ENCODE results near the gene MYH10.

MYH10 gene

DNA sequence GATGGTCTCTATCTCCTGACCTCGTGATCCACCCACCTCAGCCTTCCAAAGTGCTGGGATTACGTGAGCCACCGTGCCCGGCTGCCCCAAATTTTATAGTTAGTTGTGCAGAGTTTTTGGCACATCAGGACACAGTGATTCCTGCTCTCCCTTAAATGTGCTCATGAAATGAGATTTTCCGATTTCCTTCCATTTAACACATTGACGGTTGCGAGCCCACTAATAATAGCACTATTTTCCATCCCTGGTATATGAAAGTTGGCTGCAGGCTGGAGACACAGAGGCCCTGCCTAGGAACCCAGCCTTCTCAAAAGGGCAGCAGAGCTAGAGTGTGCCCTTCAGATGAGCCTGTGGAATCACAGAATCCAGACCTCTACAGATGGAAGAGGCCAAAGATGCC is 17.4 kb upstream of the MYH10 start:
- no peak for DNase-seq

DNA sequence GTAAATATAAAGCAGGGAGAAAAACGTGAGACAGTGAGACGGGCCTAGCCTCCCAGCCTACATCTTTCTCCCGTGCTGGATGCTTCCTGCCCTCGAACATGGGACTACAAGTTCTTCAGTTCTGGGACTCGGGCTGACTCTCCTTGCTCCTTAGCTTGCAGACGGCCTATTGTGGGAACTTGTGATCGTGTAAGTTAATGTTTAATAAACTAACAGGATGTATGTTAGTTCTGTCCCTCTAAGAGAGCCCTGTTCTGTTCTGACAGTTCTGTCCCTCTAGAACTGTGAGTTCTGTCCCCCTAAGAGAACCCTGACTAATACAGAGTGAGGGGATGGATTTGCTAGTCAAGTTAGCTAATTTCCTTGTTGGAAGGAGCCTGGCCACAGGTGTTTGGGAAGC is 16.7 kb upstream of the MYH10 start:
- DNase-seq: no peak

DNA sequence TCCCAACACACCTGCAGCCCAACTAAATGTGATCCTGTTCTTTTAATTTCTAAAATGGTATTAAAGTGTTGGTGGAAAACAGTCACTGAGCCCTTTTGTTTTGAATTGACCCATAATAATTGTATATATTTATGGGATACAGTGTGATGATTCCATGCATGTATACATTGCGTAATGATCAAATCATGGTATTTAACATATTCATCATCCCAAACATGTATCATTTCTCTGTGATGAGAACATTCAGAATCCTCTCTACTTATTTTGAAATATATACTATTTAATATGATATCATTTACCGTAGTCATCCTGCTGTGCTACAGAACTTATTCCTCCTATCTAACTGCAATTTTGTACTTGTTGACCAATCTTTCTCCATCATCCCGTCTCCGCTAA is 14.0 kb upstream of the MYH10 start:
- DNase-seq: no peak

DNA sequence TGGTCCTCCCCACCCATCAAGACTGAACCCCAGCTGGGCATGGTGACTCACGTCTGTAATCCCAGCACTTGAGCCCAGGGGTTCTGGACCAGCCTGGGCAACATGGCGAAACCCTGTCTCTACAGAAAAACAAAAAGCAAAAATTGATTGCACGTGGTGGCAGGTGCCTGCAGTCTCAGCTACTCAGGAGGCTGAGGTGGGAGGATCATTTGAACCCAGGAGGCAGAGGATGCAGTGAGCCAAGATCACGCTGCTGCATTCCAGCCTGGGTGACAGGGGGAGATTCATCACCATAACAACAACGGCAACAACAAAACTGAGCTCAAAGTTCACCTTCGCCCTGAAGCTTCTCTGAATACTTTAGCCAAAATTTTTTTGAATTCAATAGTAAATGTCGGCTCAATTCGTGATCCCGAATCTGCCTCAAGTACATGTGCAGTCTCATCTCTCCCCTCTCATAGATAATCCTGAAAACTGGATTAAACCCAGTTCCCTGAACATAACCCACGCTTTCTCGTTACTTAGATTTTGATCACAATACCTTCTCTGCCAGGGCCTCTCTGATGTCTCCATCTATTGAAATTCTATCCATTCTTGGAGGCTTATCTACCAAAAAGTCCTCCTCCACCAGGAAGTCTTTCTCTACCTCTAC is 13.5 kb upstream of the MYH10 start:
- DNase-seq: no peak

DNA sequence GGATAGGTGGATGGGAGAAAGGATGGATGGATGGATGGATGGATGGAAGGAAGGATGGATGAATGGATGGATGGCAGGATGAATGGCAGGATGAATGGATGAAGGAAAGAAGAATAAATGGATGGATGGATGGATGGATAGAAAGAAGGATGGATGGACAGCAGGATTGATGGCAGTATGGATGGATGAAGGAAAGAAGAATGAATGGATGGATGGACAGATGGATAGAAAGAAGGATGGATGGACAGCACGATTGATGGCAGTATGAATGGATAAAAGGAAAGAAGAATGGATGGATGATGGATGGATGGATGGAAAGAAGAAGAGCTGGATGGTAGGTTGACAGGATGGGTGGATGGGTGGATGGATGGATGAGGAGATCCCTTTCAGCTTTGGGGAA is 9.2 kb upstream of the MYH10 start:
- DNase-seq: no peak

DNA sequence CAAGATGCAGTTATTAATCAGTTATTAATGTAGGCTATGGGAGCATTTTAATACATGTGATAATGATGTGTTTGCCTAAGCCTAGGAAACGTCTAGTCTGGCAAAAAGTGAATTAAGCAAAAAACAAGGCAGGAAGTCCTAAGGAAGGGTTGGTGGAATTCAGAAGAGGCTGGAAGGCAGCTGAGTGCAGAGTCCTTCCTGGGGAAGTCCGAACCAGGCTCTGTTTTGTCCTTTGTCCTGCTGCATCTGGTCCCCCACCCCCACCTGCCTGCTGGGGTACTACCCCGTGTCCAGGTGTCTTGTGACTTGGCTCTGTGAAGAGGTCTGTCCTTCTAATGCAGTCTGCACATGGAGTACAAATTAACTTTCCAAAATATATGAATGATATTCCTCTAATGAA is 1.5 kb upstream of the MYH10 start:
- DNase-seq: no peak

DNA sequence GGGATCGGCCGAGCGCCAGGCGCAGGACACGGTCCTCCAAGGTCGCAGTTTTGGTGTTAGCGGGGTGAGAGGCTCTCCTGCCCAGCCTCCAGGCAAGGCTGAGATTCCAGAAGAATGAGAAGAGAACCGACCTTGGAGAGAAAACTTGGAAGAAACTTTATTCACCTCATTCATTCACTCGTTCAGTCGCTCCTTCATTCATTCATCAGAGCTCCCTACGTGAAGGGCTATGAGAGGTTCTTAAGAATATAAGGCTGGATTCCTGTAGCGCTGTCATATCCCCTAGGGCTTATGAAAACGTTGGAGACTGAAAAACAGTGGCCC is 991 bp upstream of the MYH10 start:
- DNase-seq: no peak

DNA sequence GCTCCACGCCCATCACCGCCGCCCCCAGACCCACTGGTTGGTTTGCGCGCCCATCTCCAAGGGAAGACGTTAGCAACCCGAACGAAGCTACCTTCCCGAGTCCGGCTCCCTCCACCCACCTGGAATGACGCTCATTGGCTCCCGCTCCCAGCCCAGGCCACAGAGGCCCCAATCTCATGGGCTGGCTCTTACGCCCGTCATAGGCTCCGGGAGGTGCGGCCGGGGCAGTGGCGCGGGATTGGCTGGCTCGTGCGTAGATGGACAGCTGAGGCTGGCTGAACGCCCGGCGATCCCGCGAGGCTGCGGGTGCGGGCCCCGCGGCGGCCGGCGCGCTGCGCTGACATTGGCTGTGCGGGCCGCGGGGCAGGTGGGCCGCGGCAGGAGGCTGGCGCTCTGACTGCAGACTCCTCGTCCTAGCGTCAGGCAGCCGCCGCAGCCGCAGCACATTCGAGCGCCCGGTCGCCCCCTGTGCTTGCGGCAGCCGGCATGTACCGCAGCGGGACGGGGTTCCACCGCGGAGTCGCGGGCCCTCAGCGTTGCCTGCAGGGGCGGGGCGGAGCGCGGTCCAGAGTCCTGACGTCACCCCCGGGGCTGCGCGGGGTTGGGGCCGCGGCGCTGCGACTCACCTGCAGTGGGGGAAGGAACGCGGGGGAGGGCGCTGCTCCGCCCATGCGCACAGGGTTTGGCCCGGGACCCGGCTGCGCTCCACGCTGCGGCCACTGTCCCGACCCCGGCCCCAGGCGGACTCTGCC is 453 bp upstream of the MYH10 start:
- DNase-seq: peak; percentile 86

DNA sequence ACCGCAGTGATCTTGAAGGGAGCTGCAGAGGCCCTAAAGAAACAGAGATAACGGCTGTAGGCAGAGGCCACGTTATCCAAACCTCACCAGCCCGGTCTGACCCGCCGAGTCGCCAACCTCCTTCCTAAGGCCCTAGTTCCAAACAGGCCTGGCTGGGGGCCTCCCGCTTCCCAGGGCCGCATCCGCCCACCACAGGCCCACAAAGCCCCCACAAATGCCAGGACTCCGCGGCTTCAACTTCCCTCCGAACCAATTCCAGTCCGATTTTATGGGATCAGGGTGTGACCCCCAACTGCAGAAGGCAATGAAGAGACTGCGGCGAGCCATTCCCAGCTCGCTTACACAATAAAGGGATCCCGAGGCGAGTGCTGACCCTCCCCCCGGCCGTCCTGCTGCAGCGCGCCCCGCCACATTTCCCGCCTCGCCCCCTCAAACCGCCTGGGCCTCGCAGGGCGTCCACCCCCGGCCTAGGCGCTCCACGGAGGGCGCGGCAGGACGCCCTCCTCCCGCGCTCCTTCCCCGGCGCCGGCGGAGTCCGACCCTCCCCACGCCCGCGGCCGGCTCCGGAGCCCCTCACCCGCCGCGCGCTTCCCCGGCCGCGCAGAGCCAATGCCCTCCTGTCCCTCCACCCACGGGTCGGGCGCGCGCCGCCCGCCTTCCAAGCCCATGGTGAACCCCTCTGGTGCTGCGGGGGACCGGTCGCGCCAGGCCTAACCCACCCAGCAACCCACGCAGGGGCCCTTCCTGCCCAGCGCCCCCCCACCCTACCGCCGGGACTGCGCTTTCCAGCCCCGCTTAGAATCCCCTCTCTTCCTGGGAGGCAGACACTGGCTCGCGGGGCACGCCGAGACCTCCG is 926 bp downstream of the MYH10 start:
- peak; percentile 20 for DNase-seq

DNA sequence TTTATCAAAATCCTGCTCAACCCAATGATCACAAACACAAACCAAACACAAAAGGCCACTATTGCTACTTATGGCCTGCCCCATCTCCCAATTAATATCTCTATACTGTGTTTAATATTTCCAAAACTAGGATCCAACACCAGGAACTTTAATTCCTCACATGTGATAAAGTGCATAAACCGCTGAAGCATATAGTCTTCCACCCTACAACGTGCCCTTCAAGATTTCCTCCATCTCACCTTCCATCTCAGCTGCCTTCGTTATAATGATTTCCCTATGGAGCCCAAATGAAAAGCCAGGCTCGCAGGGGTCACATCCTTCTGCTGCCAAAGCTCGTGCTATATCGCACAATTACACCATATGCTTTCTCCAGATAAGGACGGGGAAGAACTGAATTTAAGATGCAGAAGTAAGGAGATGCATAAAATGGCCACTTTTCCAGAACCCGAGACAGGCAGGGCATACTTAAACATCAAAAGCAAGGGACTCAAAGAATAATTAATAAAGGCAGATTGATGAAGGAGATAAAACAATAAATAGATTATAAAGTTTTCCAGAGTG is 1.8 kb downstream of the MYH10 start:
- no peak for DNase-seq

DNA sequence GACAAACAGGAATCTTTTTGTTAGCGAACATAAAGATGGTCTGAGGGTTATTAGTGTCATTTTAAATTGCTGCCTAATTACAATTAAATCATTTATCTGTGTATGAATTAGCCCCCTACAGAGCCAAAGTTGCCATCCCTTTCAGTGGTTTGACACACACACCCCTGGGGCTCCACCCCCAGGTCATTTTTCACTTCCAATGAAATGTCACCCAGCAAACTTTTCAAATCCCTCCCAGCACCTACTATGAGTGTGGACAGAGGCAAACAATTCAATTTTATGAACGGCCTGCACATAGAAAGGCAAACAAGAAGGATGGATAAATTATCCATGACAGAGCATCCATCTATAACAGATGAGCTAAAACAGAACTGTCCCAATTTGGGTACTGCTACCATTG is 2.4 kb downstream of the MYH10 start:
- no peak for DNase-seq

DNA sequence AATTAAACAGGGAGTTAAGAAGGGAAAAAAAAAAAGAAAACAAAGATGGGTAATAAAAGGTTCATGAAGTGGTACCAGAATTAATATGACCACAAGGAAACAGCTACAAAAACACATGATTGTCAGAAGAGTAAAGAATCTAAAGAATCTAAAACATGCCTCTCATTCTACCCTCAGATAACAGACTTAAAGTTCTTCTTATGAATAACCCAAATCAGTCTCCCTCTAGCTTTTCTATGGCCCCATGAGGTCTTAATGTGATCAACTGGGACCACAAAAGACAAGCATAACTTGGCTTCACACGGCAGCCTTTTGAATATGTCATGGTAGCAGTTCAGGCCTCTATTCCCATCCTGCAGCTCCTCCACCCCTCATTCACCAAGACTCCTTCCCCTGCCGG is 6.9 kb downstream of the MYH10 start:
- no peak for DNase-seq

DNA sequence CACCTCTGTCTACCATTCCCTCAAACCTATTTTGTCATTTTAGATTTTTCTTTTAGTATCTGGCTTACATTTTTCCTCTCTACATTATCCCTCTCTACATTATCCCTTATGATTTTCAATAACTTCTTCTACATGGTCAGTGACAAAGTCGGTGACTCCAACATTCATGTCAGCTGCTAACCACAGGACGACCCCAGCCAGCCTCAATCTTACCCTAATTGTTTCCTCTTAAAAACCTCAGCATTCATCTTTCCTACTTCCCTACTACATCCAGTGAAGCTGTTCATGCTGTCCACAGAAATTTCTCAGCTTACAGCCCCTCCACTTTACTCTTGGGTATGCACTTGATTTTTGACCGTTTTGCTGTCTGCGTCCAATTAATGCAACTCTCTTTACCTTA is 8.3 kb downstream of the MYH10 start:
- no peak for DNase-seq

DNA sequence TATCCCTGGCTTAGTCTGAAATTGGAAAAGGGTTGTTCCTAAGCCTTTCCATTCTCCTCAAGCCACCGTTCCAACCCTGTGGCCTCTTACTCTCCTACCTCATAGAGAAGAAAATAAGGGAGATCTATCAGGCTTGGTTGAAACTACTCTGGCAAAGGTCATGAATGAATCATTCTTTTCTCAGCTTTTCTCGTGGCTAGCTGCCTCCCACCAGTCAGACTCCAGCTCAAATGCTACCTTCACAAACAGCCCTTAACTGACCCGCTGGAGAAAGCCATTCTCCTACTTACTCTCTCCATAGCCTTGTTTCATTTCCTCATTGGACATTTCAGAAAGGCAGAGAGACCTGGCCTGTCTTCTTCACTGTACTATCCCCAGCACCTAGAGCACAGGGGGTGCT is 8.9 kb downstream of the MYH10 start:
- no peak for DNase-seq

DNA sequence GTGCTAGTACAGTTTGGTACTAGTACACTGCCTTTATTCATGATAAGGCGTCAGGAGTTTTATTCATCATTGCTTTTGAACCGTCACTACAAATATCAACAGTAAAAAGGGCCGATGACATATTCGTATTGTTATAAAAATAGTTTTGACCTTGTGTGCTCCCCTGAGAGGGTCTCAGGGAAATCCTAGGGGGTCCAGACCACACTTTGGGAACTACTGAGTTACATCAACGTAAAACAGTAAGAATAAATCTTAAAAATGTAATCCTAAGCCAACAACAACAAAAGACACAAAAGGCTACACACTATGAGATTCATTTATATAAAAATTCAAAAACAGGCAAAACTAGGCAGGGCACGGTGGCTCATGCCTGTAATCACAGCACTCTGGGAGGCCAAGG is 11.2 kb downstream of the MYH10 start:
- no peak for DNase-seq

DNA sequence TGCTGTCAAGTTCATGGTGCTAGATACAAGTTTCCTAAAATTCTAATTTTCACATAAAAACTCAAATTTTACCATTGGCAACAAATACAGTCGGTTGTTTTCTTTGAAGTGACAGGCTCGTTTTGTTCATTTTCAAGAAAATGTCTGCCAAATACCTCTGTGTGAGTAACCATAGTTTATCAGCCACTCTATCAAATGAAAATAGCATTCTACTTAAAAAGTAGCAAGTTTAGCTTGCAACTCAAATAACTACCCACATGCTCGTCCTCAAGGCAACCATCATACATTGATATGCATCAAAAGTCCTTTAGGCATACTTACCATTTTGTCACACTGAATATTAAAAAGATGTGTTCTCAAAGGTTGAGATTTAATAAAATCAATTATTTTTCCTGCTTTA is 11.7 kb downstream of the MYH10 start:
- no peak for DNase-seq

DNA sequence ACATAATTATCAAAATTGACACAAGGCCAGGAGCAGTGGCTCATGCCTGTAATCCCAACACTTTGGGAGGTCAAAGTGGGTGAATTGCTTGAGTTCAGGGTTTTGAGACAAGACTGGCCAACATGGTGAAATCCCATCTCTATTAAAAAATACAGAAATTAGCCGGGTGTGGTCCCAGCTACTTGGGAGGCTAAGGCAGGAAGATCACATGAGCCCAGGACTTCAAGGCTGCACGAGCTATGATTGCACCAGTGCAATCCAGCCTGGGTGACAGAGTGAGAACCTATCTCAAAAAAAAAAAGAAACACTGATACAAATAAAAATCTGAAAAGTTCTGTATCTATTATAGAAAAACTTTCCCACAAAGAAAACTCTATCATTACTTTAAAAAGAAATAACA is 15.5 kb downstream of the MYH10 start:
- DNase-seq: no peak

DNA sequence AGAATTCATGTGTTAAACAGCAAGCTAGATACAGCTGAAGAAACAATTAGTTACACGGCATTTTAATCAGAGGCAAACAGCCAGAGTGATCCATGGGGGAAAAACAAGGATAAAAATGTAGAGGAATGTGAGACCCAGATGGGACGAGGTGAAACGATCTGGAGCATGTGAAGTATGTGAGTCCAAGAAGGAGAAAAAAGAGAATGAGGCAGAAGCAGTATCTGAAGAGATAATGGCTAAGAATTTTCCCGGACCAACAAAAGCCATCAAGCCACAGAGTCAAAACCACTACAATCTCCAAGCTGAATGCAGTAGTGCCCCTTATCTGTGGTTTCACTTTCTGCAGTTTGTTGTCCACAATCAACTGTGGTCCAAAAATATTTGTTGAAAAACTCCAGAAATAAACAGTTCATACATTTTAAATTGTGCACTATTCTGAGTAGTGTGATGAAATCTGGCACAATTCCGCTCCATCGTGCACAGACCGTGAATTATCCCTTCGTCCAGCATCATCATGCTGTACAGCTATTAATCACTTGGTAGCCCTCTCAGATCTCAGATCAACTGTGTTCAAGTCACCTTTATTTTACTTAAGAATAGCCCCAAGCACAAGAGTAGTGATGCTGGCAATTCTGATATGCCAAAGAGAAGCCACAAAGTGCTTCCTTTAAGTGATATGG is 18.8 kb downstream of the MYH10 start:
- DNase-seq: no peak

DNA sequence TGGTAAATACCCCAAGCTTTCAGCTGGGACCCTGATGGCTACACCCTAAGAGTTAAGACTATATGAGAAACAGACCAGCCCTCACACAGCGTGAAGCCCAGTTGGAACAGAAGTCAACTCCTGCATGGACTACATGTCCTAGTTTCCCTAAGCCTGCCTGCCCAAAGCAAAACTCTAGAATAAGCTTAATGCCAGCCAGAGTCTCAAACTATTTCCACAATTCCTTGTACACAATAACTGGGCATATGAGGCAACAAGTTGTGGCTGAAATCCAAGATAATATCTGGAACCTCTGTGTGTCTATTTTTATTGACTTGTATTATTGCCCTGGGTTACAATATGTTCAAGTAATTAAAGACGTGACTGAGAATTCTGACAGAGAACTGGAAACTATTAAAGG is 19.4 kb downstream of the MYH10 start:
- DNase-seq: no peak

DNA sequence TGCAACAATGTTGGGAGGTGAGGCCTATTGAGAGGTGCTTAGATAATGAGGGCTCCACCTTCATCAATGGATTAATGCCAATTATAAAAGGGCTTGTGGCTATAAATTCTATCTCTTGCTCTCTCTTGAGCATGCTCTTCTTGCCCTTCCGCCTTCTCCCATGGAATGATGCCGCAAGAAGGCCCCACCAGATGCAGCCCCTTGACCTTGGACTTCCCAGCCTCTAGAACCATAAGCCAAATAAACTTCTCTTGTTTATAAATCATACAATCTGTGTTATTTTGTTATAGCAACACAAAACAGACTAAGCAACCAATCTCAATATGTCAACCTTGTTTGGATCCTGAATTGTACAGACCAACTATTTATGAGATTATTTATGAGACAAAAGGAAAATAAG is 20.0 kb downstream of the MYH10 start:
- DNase-seq: no peak

DNA sequence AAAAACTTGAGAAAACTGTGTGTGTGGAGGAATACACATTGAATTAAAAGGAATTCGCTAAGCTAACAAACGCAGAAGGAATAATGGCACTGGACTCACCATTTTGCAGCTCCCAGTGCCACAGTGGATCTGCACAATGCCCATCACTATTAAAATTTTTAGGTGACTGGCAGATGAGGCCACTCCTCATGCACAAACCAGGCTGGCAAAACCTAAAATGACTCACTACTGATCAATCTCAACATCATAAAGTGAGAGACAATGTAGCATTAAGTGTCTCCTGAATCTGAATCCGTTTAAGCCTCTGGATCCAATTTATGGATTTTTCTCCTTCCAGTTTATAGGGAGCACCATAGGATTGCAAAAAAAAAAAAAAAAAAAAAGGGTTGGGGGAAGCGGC is 20.6 kb downstream of the MYH10 start:
- no peak for DNase-seq

DNA sequence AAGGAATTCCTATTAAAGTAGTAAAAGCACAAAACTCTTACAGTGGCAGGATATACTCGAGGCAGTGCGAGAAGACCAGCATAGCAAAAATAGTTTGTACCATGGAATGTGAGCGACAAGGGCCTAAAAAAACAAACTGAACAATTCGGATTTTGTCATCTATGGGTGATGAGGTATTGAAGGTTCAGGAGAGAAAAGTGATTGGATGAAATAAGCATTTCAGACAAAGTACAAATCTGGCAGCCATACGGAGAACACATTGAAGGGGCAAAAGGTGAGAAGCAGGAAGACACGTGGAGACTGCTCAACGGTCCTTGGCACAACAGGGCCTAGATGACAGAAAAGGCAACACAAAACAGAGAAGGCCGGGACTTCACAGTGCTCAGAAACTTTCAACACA is 22.5 kb downstream of the MYH10 start:
- no peak for DNase-seq

DNA sequence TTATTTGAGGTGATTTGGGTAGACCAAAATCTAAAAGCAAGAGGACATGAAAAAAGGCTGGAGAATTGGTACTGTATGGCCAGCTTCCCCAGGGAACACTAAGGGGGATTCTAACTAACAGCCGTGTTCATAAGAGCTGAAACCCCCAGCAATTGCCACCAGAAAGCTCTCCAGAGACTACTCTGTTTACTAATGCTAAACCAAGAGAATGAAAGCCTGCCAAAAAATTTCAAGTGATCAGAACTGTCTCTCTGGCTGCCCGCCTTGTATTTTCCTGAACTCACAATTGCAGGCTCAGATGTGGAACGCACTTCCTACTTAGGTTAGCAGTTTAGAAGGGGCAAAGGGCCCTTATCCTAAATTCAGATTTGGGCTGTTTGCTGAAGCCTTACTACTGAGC is 24.1 kb downstream of the MYH10 start:
- DNase-seq: no peak

Measured in CD4-positive, alpha-beta T cell treated with Interleukin-6 for 4 hours (primary cell).